ENCODE measurements around the gene NUP58. TPM values are rescaled to one million over a fixed set of nuclear protein-coding genes. Genes with fewer than 3 reads are reported as not detected.

NUP58 gene
- total and polyA plus RNA-seq, 8 donors = 59.4 to 78.2 (median 62.6) TPM

GRCh38 chr13:25319771-25320170 is 18.3 kb downstream of the NUP58 start:
- H3K9me3 ChIP-seq = no peaks in the 10 kb centered on the region
- no peak for TF ChIP-seq CTCF (IDR thresholded peaks at IDR 0.05)
- peaks cover 0 to 4% of the 10 kb centered on the region in 2 donors for H3K4me1 ChIP-seq
- no peak for DNase-seq
- H3K27ac ChIP-seq = no peak overlapping the region
- no peak overlapping the region for H3K4me3 ChIP-seq
- ATAC-seq = no peak
- peaks cover 0 to 92% of the 10 kb centered on the region in 2 donors for H3K36me3 ChIP-seq
- intact Hi-C loops (cut with DNase I) = no loop called here
- H3K27me3 ChIP-seq = no peaks in the 10 kb centered on the region

- DNase-seq (no peak), ATAC-seq (no peak)
- Histone ChIP-seq H3K9me3 (no peaks in the 10 kb centered on the region), H3K27ac (no peak overlapping the region), H3K27me3 (no peaks in the 10 kb centered on the region), H3K4me1 (no peaks in the 10 kb centered on the region), H3K36me3 (peaks cover 0 to 98% of the 10 kb centered on the region in 2 donors), H3K4me3 (no peak overlapping the region)
- no peak for TF ChIP-seq CTCF (IDR thresholded peaks at IDR 0.05)
- intact Hi-C loops (cut with DNase I) = no loop called here
Observed at GRCh38 chr13:25324100-25324499, 22.7 kb downstream of the NUP58 start.

GRCh38 chr13:25329706-25330105 is 28.3 kb downstream of the NUP58 start:
- no peaks in the 10 kb centered on the region for H3K27me3 ChIP-seq
- TF ChIP-seq CTCF (IDR thresholded peaks at IDR 0.05) = no peak
- intact Hi-C loops (cut with DNase I) = no loop called here
- no peaks in the 10 kb centered on the region for H3K4me1 ChIP-seq
- DNase-seq = peak in 1 of 4 donors; percentile 14
- H3K9me3 ChIP-seq = no peaks in the 10 kb centered on the region
- ATAC-seq = no peak
- H3K27ac ChIP-seq = no peak overlapping the region
- H3K4me3 ChIP-seq = no peak overlapping the region
- H3K36me3 ChIP-seq = peaks cover 0 to 100% of the 10 kb centered on the region in 2 donors

GRCh38 chr13:25330541-25330940 is 29.1 kb downstream of the NUP58 start:
- DNase-seq = no peak
- Histone ChIP-seq H3K27me3 (no peaks in the 10 kb centered on the region), H3K4me3 (no peak overlapping the region), H3K36me3 (peaks cover 0 to 98% of the 10 kb centered on the region in 2 donors), H3K9me3 (no peaks in the 10 kb centered on the region), H3K4me1 (no peaks in the 10 kb centered on the region), H3K27ac (no peak overlapping the region)
- no peak for ATAC-seq
- intact Hi-C loops (cut with DNase I) = no loop called here
- TF ChIP-seq CTCF (IDR thresholded peaks at IDR 0.05) = no peak

- DNase-seq = no peak
- no peaks in the 10 kb centered on the region for H3K9me3 ChIP-seq
- H3K4me3 ChIP-seq = no peak overlapping the region
- no peak for ATAC-seq
- H3K27ac ChIP-seq = no peak overlapping the region
- no peak for TF ChIP-seq CTCF (IDR thresholded peaks at IDR 0.05)
- H3K36me3 ChIP-seq = peaks cover 0 to 87% of the 10 kb centered on the region in 2 donors
- intact Hi-C loops (cut with DNase I) = no loop called here
- H3K4me1 ChIP-seq = no peaks in the 10 kb centered on the region
- no peaks in the 10 kb centered on the region for H3K27me3 ChIP-seq
Observed at GRCh38 chr13:25335856-25336255, 34.4 kb downstream of the NUP58 start.
